GM21576 (cell line): ENCODE measurements around the gene GTF3C2.
"Not testable (repeated sequence)": the region's sequence is repeated elsewhere in the genome, so short reads cannot be mapped to it uniquely, and the experiment has no call there.

Experiments
- ATAC-seq: cut with Tn5 transposase; IDR thresholded peaks from one replicate; pipeline ENCODE4 v1.9.1; 2021; ENCODE audit warnings: mild to moderate bottlenecking, moderate library complexity; ENCODE audit not compliant: unreplicated experiment

The GTF3C2 gene

DNA sequence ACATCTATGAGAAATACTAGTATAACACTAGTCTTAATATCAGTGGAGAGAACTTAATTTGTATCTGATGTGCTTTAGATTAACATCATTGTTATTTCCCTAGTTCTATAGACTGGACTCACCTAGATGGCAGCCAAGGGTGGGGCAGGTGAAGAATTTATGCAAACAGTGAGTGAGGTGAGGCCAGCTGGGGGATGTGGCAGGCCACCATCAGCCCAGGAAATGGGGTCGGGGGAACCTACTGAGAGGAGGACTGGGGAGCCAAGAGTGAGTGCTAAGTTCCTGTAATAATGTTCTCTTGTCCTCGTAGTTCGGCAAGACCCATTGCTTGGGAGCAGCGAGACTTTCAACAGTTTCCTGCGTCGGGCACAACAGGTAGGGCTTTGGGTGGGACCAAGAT lies 16.4 kb upstream of the GTF3C2 start:
- no peak for ATAC-seq

DNA sequence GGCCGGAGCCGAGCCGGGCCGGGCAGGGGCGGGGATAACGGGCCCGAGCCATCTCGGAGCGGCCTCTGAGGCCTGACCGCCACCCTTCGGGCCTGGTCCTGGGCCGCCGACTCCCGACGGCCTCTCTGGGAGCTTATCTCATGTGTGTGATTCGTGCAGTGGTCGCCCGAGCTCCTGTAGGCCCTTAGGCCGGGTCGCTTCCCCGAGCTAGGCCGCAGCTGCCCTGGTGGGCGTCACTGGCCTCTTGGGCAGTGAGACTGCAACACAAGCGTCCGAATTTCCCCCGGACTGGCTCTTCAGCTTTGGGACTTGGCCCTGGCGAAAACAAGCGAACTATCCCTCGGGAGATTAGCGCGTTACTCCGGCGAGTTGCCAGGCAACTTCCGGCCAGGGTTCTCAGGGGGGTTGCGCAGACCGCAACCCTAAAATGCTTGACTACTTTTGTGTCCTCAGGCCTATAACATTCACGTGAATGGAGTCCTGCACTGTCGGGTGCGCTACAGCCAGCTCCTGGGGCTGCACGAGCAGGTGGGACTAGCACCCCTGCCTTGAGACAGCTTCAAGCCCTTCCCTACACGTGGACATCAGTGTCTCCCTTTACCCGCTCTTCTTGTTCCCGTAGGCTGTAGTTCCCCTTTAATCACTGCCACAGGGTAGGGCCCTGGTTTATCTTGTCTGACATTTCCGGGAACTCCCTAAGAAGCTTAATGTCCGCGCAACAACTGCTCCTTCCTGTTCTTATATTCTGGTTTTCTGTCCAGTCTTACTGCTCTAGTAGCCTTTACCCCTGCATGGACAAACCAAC lies 14.5 kb upstream of the GTF3C2 start:
- ATAC-seq, result peak; percentile 14

DNA sequence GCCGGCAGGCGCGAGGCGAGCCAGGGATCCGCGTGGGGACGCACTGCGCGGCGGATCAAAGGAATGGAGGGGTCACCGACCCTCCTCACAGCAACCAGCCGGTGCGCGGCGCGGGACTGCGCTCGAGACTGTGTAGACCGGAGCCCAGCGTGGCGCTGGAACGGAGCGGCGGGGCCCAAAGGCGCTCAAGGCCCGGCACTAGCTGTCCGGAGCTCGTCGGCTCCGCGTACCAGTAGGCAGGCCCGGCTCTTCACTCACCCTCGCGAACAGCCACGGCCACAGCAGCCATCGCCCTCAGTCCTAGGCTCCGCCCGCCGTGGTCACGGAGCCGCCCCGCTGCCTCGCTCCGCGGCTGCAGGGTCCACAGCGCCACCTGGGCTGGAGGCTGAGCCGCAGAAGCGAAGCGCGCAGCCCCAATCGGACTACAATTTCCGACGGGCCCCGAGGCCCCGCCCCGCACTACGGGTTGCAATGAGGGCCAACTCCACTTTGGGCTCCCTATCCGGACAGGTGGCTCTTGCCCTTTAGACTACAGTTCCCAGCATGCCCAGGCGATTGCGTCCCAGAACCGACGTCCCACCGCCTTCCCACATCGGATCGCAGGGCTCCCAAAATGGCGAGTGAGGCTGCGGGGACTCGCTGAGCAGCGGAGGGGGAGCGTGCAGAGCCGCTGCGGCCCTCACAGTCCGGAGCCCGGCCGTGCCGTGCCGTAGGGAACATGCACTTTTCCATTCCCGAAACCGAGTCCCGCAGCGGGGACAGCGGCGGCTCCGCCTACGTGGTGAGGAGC lies 13.7 kb upstream of the GTF3C2 start, which contains the start of the genes EIF2B4 and SNX17:
EIF2B4 (minus strand) TSS at position 313 of the 790 bp plus-strand sequence; CDS start at position 289, 24 bp downstream.
SNX17 (plus strand) TSS at position 591 of the 790 bp plus-strand sequence; CDS start at position 719, 128 bp downstream.
- peak; percentile 85 for ATAC-seq

DNA sequence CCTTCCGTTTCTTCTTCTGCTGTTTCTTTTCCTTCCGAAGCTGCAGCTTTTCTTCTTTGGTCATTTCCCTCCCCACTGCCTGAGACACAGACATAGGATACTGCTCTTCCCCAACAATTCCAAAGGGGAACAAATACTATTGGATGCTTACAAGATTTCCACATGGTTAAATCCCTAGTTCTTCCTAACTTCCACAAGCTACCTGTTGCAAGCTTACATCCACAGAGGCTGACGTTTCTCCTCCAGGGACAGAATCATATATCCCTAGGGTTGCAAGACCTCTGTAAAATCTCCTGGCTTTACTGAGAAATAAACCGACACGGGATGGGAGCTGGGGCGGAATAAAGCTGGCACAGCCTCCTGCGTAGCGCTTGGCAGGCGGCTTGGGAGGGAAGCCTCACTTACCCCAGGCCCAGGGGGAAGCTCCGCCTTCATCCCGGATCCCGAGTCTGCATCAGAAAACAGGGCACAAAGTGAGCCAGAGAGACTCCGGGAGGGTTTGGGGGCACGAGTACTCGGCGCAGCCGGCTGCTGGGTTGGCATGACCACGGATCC lies 13.0 kb upstream of the GTF3C2 start:
- ATAC-seq, result no peak

DNA sequence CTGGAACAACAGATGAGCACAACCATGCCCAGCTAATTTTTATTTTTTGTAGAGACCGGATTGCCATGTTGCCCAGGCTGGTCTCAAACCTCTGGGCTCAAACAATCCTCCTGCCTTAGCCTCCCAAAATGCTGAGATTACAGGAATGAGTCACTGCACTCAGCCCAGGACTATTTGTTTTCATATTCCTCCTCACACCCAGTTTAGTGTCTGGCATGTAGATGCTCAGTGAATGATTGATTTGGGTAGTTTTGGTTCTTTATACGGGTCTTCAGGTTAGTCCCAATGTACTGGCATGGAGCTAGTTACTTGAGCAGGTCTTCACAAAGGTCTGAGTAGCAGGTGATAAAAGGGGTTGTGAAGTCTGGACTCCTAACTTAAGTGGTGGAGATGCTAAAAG lies 7.4 kb upstream of the GTF3C2 start:
- no peak for ATAC-seq

DNA sequence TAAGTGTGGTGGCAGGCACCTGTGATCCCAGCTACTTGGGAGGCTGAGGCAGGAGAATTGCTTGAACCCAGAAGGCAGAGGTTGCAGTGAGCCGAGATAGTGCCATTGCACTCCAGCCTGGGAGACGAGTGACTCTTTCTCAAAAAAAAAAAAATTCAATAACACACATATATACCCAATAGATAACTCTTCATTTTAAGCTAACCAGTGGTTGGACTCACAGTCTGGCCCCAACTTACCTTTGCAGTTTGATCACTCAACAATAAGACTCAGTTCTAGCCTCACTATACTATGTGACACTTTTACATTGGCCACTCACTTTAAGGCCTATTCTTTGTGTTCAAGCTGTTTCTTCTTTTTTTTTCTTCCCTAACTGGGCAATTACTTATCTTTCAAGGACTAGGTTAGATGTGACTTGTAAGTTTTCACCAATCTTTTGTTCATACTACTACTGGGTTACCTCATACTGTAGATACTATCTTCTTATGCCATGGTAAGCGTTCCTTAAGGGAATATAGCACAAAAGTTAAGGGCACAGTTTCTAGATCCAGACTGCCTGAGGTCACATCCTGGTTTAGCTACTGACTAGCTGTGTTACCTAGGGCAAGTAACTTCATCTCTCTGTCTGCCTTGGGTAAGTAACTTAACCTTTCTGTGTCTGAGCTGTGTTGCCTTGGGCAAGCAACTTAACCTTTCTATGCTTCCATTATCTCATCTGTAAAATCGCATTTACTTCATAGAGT lies 6.3 kb upstream of the GTF3C2 start:
- no peak for ATAC-seq

DNA sequence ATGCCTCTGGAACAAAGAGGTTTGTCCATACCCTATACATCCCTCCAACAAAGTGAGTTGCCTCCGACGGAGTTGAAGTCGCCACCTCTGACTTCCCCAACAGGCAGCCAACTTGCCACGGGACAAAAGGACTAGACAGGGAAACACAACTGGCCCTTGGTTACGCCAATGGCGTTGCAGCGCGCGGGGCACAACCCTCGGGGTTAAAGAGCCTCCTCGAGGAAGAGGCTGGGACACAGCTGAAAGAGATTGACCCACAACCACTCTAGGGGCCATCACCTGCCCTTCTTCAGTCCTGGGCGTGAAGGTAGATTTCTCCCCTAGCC lies 545 bp downstream of the GTF3C2 start:
- ATAC-seq, result peak; percentile 27

DNA sequence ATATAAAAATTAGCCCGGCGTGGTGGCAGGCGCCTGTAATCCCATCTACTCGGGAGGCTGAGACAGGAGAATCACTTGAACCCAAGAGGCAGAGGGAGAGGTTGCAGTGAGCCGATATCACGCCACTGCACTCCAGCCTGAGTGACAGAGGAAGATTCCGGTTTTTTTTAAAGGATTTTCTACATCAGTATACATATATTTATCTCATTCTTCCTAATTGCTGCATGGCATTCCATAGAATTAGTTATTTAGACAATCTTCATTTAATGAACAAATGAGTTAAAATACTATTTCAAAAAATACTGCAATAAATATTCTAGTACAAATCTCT lies 2.0 kb downstream of the GTF3C2 start:
- ATAC-seq, result no peak

DNA sequence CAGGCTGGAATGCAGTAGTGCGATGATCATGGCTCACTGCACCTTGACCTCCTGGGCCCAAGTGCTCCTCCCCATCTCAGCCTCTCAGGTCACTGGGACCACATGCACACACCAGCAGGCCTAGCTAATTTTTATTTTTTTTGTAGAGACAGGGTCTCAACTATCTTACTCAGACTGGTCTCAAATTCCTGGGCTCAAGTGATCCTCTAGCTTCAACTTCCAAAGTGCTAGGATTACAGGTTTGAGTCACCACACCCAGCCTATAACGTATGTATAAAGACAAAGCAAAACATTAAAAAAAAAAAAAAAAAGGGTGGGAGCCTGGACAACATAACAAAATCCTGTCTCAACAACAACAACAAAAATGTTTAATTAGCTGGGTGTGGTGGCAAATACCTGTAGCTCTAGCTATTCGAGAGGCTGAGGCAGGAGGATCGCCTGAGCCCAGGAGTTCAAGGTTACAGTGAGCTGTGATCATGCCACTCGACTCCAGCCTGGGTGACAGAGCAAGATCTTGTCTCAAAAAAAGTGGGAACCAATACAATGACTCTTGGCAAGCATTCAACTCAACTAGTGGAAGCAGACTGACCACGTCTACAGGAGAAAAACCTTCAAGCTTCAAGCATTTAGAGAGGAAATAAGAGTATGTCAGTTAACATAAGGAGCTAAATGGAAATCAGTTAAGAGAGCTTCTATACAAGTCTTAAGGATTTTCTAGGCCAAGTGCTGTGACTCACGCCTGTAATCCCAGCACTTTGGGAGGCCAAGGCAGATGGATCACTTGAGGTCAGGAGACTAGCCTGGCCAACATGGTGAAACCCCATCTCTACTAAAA lies 2.6 kb downstream of the GTF3C2 start:
- ATAC-seq, result no peak

DNA sequence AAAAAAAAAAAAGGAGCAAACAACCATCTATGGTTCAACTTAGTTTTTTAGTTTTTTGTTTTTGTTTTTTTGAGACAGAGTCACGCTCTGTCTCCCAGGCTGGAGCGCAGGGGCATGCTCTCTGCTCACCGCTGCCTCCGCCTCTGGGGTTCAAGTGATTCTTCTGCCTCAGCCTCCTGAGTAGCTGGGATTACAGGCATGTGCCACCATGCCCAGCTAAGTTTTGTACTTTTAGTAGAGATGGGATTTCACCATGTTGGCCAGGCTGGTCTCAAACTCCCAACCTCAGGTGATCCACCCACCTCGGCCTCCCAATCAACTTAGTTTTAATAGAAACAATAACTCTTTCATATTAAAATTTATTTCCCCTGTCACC lies 3.2 kb downstream of the GTF3C2 start:
- not testable (repeated sequence) for ATAC-seq

DNA sequence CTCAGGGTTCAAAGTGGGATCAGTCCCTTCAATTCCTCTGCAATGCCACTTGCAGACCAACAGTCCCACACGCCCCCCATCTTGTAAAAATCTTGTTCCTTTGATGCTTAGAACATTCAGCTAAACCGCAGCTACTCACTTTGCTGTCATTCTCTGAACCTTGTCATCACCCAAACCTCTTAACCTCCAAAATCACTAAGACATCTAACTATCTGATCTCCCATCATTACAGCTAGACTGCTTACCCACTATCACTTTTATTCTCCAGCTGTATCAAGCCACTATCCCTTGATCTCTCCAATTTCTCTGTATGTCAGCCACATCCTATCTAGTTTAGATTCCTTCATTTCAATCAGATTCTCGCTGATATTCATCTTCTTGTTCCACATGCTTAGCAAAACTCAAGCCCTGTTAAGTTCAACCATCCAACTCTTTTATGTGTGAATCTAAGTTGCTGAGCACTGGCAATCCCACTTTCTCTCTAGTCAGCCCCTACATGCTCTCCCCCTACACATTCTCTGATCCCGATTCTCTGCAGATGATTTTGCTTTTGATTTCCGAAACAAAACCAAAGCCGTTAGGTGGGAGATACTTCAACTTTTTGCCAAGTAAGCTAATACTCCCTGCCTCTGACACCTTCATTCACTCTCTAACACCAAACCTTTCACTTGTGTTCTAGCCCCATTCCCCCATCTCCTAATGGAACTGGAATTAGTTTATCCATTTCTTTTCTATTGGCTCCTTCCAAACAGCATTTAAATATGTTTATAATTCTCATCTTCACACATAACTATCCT lies 4.6 kb downstream of the GTF3C2 start:
- no peak for ATAC-seq

DNA sequence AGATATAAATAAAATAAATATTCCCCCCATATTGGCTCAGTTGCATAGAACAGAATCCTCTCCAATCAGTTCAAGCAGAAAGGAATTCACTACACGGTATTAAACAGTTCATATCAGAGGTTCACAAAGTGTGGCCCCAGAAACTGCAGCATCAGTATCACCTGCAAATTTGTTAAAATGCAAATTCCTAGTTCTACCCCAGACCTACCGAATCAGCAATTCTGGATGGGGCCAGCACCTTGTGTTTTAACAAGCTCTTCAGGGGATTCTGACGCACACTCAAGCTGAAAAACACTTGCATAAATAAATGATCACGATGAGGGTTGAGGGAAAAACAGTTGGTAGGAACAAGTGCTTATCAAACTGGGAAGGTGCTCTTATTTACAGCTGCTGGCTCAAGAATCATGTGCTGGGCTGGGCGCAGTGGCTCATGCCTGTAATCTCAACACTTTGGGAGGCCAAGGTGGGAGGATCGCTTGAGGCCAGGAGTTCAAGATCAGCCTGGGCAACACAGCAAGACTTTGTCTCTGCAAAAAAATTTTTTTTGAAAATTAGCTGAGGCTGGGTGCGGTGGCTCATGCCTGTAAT lies 6.4 kb downstream of the GTF3C2 start:
- no peak for ATAC-seq

DNA sequence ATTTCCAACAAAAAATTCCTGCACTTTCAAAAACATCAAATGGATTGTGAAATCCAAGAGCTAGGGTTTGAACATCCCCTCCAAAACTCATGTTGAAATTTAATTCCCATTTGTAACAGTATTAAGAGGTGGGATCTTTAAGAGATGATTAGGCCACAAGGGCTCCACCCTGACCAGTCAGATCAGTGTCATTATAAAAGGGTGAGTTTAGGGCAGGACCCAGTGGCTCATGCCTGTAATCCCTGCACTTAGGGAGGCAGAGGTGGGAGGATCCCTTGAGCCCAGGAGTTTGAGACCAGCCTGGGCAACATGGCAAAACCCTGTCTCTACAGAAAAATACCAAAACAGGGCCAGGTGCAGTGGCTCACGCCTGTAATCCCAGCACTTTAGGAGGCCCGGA lies 8.9 kb downstream of the GTF3C2 start:
- no peak for ATAC-seq

DNA sequence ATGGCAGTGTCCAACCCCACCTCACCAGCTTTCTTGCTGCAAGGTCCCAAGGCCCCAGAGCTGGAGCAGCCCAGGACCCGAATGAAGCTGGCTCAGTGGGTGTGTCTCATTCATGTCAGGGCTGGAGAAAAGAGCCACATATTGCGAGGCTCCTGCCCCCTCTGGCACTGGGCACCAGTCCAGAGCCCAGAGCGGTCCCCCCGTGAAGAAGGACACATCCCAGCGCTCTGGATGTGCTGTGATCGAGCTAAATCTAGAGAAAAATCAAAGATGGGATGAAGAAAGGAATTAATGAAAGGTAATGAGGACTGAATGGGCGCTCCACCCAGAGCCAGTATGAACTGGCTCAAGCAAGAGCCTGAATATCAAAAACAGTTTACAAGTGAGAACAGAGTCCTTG lies 20.4 kb downstream of the GTF3C2 start:
- ATAC-seq, result no peak

DNA sequence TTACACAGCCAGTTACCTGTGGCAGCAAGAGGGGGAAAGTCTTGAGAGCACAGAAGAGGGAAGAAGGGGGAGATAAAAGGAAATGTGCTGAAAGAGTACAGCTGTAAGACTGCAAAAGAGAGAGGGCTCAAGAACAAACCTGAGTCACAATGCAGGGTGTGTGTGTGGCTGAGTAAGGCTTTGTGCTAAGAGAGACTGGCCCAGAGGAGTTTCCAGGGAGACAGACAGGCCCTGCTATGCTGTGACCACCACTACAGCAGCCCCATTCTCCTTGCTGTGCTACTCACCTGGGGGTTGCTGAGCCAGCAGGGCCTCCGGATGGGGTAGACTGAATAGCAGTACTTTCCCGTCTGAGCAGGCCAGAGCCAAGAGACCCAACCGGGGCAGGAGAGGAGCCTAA lies 21.3 kb downstream of the GTF3C2 start:
- no peak for ATAC-seq

DNA sequence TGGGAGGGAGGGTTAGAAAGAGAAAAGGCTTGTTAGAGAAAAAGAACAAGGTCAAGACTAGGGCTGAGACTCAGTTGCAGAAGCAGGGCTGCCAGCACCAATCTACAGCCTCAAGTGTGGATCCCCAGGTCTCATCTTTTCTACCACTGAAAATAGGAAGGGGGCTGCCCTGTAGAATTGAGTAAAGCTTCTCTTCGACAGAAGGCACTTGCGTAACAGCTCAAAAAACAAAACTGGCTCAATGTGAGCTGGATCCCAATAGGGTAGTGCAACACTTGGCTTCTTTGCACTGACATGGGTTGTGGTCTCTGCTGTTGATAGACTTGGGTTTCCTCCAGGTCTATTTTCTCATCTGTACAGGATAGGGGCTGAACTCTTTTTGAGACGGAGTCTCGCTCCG lies 31.8 kb downstream of the GTF3C2 start:
- ATAC-seq, result no peak

DNA sequence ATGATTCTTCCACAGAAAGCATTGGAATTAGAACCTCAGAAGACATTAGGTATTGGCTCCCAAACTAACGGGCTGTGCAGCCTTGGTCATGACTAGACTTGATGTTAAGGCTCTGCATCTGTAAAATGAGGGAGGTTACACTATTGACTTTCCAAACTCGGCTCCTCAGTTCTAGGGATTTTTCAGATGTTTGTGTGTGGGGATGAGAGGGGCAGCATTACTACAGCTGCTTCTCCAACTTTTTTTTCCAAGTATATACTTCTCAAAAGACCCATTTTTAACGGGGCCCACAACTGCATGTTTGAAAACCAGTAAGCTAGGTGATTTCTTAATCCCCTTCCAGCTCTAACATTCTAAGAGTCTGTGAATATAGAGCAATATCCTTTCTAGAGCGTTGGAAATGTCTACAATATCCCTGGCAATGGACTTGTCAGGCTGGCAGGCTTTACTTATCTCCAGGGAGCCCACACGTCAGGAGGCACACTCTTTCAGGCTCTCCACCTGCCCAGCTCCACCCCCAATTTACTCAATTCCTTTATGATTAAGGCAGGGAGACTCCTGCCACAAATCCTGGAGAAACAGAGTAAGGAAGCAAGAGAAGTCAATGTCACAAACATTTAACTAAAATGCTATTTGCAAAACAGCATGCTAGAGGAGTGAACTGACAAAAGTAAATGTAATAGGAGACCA lies 32.8 kb downstream of the GTF3C2 start:
- no peak for ATAC-seq

DNA sequence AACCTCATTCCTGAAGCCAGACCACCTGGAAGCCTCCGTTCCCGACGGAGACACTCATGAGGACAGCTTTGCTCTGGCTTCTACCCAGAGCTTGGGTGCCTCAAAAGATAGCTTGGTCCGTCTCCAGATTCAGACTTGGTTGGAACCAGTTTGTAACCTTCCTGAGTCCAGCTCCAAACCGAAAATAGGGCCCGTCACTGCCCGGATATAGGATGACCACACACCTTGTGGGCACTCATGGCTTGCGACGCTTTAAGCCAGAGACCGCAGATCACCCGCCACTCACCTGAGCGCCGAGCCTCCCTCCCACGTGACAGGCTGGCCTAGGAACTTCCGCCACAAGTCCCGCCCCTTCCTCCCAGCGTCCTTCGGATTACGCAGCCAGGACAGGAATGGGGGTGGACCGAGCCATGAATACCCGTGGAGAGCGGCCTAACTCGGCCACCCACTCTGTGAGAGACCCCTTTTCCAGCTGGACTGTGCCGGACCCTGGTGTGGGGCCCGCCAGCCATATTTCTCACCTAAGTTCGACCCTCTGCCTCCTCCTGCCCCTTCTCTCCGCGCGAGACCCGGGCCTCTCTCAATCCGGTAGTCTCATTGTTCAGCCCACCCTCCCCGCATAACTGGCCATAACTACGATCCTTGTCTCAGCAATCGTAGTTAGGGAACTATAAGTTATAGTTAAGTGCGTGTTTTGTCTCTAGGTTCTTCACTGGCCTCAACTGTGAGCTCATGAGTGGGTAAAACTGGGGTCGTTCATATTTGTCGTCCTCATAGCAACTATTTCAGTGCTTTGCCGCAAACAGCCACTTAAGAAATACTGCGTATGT lies 33.6 kb downstream of the GTF3C2 start, which contains the start of gene MPV17:
MPV17 (minus strand) TSS at position 332 of the 830 bp plus-strand sequence. CDS start 580 bp downstream, outside the sequence.
- peak; percentile 90 for ATAC-seq
